SU-DHL-6 (cell line): ENCODE measurements around the gene POLD3.

Experiments
- CTCF ChIP-seq: fragments of 200-600 bp; sonication (generic); IDR thresholded peaks from one replicate; pipeline ENCODE4 v1.5.1; 2017; ENCODE audit warnings: antibody characterized with exemption, mild to moderate bottlenecking, low read length, moderate library complexity; ENCODE audit not compliant: insufficient read depth, poor library complexity, severe bottlenecking
- EZH2phosphoT487 ChIP-seq: fragments of 200-600 bp; sonication (generic), shearing (Covaris generic); conservative IDR thresholded peaks from 2 replicates; pipeline ENCODE4 v1.6.1; 2018; ENCODE audit warnings: mild to moderate bottlenecking, antibody characterized with exemption, low read length, moderate library complexity, mixed read lengths

GRCh38 chr11:74592063-74592440 lies 330 bp upstream of the POLD3 start:
- no peak for TF ChIP-seq CTCF
- no peak for TF ChIP-seq EZH2phosphoT487
